Astrocyte (in vitro differentiated cells and primary cell): ENCODE measurements around the gene RBBP7. TPM values are rescaled to one million over a fixed set of nuclear protein-coding genes. Genes with fewer than 3 reads are reported as not detected.
A peak's percentile ranks its signal among the peaks of the same experiment; 100 is the strongest.

Source experiments
- DNase-seq: peaks from one replicate; pipeline ENCODE4 v3.0.0-alpha.2; 2010; ENCODE audit warnings: low read depth
- FAIRE-seq: peaks from 2 replicates; lab custom pipeline; 2011; peaks lifted over from hg19 to GRCh38; lab: Jason Lieb, UNC
- H2AFZ ChIP-seq: 2 replicates; pipeline ENCODE4 v1.6.0; 2012; ENCODE audit warnings: low read depth, low read length, inconsistent platforms
- H3K27ac ChIP-seq: 2 replicates; pipeline ENCODE4 v1.5.1; 2011; ENCODE audit warnings: low read depth, low read length, inconsistent platforms
- H3K27me3 ChIP-seq: 2 replicates; pipeline ENCODE4 v1.6.0; 2011; ENCODE audit warnings: low read length, inconsistent platforms; ENCODE audit not compliant: insufficient read depth
- H3K36me3 ChIP-seq: 2 replicates; pipeline ENCODE4 v1.5.1; 2011; ENCODE audit warnings: low read length, inconsistent platforms; ENCODE audit not compliant: insufficient read depth
- H3K4me1 ChIP-seq: 2 replicates; pipeline ENCODE4 v1.5.1; 2011; ENCODE audit warnings: low read length, inconsistent platforms; ENCODE audit not compliant: insufficient read depth
- H3K4me2 ChIP-seq: 2 replicates; pipeline ENCODE4 v1.6.0; 2012; ENCODE audit warnings: low read length, inconsistent platforms
- H3K4me3 ChIP-seq: 2 replicates; pipeline ENCODE4 v1.5.1; 2011; ENCODE audit warnings: low read depth, mild to moderate bottlenecking, low read length, inconsistent platforms; ENCODE audit not compliant: insufficient read depth
- H3K79me2 ChIP-seq: 2 replicates; pipeline ENCODE4 v1.6.0; 2012; ENCODE audit warnings: mild to moderate bottlenecking, low read length, inconsistent platforms; ENCODE audit not compliant: insufficient read depth
- H3K9ac ChIP-seq: 2 replicates; pipeline ENCODE4 v1.6.0; 2012; ENCODE audit warnings: mild to moderate bottlenecking, low read length, inconsistent platforms
- H3K9me3 ChIP-seq: 2 replicates; pipeline ENCODE4 v1.5.1; 2012; ENCODE audit warnings: low read depth, mild to moderate bottlenecking, low read length, inconsistent platforms; ENCODE audit not compliant: insufficient read depth
- H4K20me1 ChIP-seq: 2 replicates; pipeline ENCODE4 v1.6.0; 2012; ENCODE audit warnings: low read length, inconsistent platforms; ENCODE audit not compliant: insufficient read depth
- H3K27ac Mint-ChIP-seq: one replicate; pipeline ENCODE4 v1.8.0; 2021; ENCODE audit warnings: mild to moderate bottlenecking, mixed read lengths; ENCODE audit not compliant: unreplicated experiment
- H3K27me3 Mint-ChIP-seq: one replicate; pipeline ENCODE4 v1.8.0; 2021; ENCODE audit warnings: low read depth, mixed read lengths; ENCODE audit not compliant: unreplicated experiment
- H3K36me3 Mint-ChIP-seq: one replicate; pipeline ENCODE4 v1.8.0; 2021; ENCODE audit warnings: low read depth, mixed read lengths; ENCODE audit not compliant: unreplicated experiment
- H3K4me1 Mint-ChIP-seq: one replicate; pipeline ENCODE4 v1.8.0; 2021; ENCODE audit warnings: low read depth, mixed read lengths; ENCODE audit not compliant: unreplicated experiment
- H3K4me3 Mint-ChIP-seq: one replicate; pipeline ENCODE4 v1.8.0; 2021; ENCODE audit warnings: mild to moderate bottlenecking, moderate library complexity, mixed read lengths; ENCODE audit not compliant: unreplicated experiment
- H3K9me3 Mint-ChIP-seq: one replicate; pipeline ENCODE4 v1.8.0; 2021; ENCODE audit warnings: mild to moderate bottlenecking, mixed read lengths; ENCODE audit not compliant: unreplicated experiment
- CTCF ChIP-seq: IDR thresholded peaks from 2 replicates; pipeline ENCODE4 v1.5.1; 2011; ENCODE audit warnings: low read depth, mild to moderate bottlenecking, inconsistent platforms, low read length, moderate library complexity; ENCODE audit not compliant: insufficient read depth
- EZH2 ChIP-seq: IDR thresholded peaks from 2 replicates; pipeline ENCODE4 v1.6.1; 2012; ENCODE audit warnings: mild to moderate bottlenecking, low read length, inconsistent platforms; ENCODE audit not compliant: insufficient read depth
- total RNA-seq: library from RNA; stranded (reverse); gene quantifications from 2 replicates; pipeline ENCODE4 v1.2.1, GENCODE V29; 2021

Gene RBBP7
- total RNA-seq, 1 donor from 2014 or later, result 86.1 TPM

DNA sequence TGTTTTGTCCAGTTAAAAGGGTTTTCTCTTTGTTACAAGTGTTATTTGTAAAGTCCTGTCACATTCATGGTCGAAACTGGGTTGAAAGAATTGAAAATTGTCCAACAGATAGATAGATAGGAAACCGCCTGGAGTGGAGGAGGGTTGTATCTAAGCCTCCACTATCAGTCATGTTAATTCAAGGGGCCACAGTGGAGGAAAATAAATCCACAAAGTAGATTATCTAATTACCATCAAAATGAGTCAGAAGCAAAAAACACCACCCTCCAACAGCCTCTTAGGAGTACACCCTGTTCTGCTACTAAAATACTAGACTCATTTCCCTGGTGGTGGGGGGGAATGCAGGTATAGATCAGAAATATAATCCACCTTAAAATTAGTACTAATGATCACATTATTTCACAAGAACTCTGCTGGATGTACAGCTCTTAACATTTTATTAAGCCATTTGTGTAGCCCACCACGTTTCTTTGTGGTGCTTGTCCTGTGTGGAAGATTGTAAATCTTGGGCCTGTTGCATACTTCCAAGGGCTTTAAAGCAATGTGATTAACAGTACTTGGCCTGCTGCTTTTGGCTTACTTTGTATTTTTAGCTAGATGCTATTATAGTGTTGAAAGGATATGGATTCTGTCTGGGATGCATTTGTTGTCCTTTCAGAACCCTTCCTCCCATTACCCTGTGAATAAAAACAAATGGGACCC is 26.8 kb downstream of the RBBP7 start:
- no peaks in the 10 kb centered on the region for H3K27me3 Mint-ChIP-seq
- H3K36me3 ChIP-seq, result peaks cover 16% of the 10 kb centered on the region
- H3K4me2 ChIP-seq, result no peak overlapping the region
- peak overlapping the region; percentile 37 for H3K27ac ChIP-seq
- TF ChIP-seq CTCF (no peak), EZH2 (no peak)
- no peaks in the 10 kb centered on the region for H3K79me2 ChIP-seq
- peak overlapping the region; percentile 16 for H3K9ac ChIP-seq
- no peaks in the 10 kb centered on the region for H3K36me3 Mint-ChIP-seq
- H3K4me3 Mint-ChIP-seq, result no peak overlapping the region
- H3K4me3 ChIP-seq, result no peak overlapping the region
- FAIRE-seq (peak; percentile 49), DNase-seq (peak; percentile 37)
- H3K4me1 ChIP-seq, result peaks cover 18% of the 10 kb centered on the region
- H3K9me3 ChIP-seq, result no peaks in the 10 kb centered on the region
- H3K9me3 Mint-ChIP-seq, result no peaks in the 10 kb centered on the region
- no peak overlapping the region for H2AFZ ChIP-seq
- H3K27me3 ChIP-seq, result no peaks in the 10 kb centered on the region
- H3K27ac Mint-ChIP-seq, result no peak overlapping the region
- peaks cover 18% of the 10 kb centered on the region for H3K4me1 Mint-ChIP-seq
- H4K20me1 ChIP-seq, result no peaks in the 10 kb centered on the region

DNA sequence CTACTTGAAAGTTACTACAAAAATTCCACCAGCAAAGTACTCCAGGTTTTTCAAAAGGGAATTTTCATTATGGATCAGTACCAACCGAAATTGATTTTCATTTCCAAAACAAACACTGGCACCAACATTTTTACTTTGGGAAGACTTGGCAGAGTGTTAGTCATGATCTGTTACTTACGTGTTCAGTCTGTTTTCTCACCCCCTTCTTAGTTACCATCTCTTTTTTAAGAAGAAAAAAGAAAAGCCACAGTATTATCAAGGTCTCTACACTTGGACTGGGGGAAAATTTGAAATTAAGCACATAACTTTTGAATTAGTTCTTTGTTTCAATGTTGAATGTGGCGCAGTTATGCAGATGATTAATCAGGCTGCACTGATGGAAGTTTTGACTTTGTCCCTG is 27.5 kb downstream of the RBBP7 start:
- H3K36me3 ChIP-seq, result peaks cover 13% of the 10 kb centered on the region
- H3K4me3 ChIP-seq, result no peak overlapping the region
- H3K79me2 ChIP-seq, result no peaks in the 10 kb centered on the region
- H4K20me1 ChIP-seq, result no peaks in the 10 kb centered on the region
- TF ChIP-seq CTCF, result no peak
- no peak for TF ChIP-seq EZH2
- peak; percentile 82 for FAIRE-seq
- peak; percentile 50 for DNase-seq
- H3K4me3 Mint-ChIP-seq, result no peak overlapping the region
- no peaks in the 10 kb centered on the region for H3K9me3 Mint-ChIP-seq
- H3K27ac ChIP-seq, result peak overlapping the region; percentile 37
- no peak overlapping the region for H3K4me2 ChIP-seq
- H3K9ac ChIP-seq, result peak overlapping the region; percentile 16
- H3K36me3 Mint-ChIP-seq, result no peaks in the 10 kb centered on the region
- H3K4me1 Mint-ChIP-seq, result peaks cover 25% of the 10 kb centered on the region
- no peaks in the 10 kb centered on the region for H3K9me3 ChIP-seq
- no peak overlapping the region for H2AFZ ChIP-seq
- no peak overlapping the region for H3K27ac Mint-ChIP-seq
- peaks cover 23% of the 10 kb centered on the region for H3K4me1 ChIP-seq
- H3K27me3 Mint-ChIP-seq, result no peaks in the 10 kb centered on the region
- no peaks in the 10 kb centered on the region for H3K27me3 ChIP-seq

DNA sequence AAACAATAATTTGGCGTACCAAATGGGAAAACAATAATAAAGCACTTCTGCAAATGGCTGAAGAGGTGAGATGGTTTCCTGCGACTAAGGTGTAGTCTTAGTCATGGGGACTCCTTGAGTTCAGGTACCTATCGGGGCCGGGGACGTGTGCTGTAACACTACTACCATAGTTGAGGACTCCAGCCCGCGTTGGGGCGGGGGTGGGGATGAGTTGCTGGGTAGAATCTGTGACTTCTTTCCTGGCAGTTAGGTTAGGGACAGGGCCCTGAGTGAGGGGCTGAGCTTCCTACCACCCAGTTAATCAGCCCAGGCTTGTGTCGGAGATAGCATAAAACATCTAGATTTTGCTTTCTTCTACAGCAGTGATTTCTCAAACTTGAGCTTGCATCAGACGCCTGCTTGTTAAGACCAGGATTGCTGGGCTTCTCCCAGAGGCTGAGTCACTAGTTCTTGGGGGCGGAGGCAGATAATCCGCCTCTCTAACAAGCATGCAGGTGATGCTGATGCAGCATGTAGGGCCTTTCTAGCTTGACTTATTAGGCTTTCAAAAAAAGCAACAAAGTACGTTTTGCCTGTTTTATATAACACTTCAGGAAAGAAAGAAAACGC is 30.2 kb downstream of the RBBP7 start:
- Histone ChIP-seq H3K79me2 (no peaks in the 10 kb centered on the region), H3K27me3 (no peaks in the 10 kb centered on the region), H2AFZ (no peak overlapping the region), H3K4me1 (peaks cover 25% of the 10 kb centered on the region), H3K9me3 (no peaks in the 10 kb centered on the region), H3K27ac (peak overlapping the region; percentile 57), H3K4me2 (peak overlapping the region; percentile 40), H4K20me1 (no peaks in the 10 kb centered on the region), H3K4me3 (no peak overlapping the region), H3K36me3 (peaks cover 6% of the 10 kb centered on the region), H3K9ac (peak overlapping the region; percentile 71)
- Mint-ChIP-seq H3K4me1 (peaks cover 33% of the 10 kb centered on the region), H3K9me3 (no peaks in the 10 kb centered on the region), H3K36me3 (peaks cover 4% of the 10 kb centered on the region), H3K27ac (peak overlapping the region; percentile 96), H3K4me3 (no peak overlapping the region), H3K27me3 (no peaks in the 10 kb centered on the region)
- DNase-seq, result peak; percentile 79
- TF ChIP-seq EZH2 (no peak), CTCF (no peak)
- FAIRE-seq, result peak; percentile 91
